Measurements from ENCODE around the gene CCT7.
A peak's percentile ranks its signal among the peaks of the same experiment; 100 is the strongest.

GRCh38 chr2:73214120-73215035, 19.7 kb upstream of the CCT7 start, which contains the start of gene SMYD5:
- TF ChIP-seq MXI1 (IDR thresholded peaks at IDR 0.05; ENCODE audit: low read depth, low read length) (peak; percentile 99), MAX (IDR thresholded peaks at IDR 0.05; ENCODE audit: low read depth) (peak; percentile 97)
